NCI-H2081 (cell line): ENCODE data around the gene MICA.

Experiments
- DNase-seq, 2 experiments: peaks; one replicate each; lab custom pipeline; 2025; lab: John Stamatoyannopoulos, UW

MICA gene

GRCh38 chr6:31460361-31461025 is 57.1 kb downstream of the MICA start:
- no peak for DNase-seq

GRCh38 chr6:31462026-31462963 is 58.9 kb downstream of the MICA start:
- no peak for DNase-seq

- peak; percentile 78 to 82 for DNase-seq
These were observed 59.8 kb downstream of the MICA start for GRCh38 chr6:31462964-31463870.

- no peak for DNase-seq
These were observed 61.1 kb downstream of the MICA start for GRCh38 chr6:31464252-31465184.
